Activated CD4-positive, alpha-beta T cell treated with anti-CD3 and anti-CD28 coated beads for 24 hours (primary cell): ENCODE results near the gene APCDD1L.
"Not testable (repeated sequence)": the region's sequence is repeated elsewhere in the genome, so short reads cannot be mapped to it uniquely, and the experiment has no call there.

Experiments used
- DNase-seq, 2 donors: peaks; one replicate each; pipeline ENCODE4 v3.0.0-alpha.2; 2020; ENCODE audit warnings: low read depth in 2 of 2

Gene APCDD1L

GRCh38 chr20:58514321-58515232 is 622 bp downstream of the APCDD1L start:
- DNase-seq, result no peak

DNA sequence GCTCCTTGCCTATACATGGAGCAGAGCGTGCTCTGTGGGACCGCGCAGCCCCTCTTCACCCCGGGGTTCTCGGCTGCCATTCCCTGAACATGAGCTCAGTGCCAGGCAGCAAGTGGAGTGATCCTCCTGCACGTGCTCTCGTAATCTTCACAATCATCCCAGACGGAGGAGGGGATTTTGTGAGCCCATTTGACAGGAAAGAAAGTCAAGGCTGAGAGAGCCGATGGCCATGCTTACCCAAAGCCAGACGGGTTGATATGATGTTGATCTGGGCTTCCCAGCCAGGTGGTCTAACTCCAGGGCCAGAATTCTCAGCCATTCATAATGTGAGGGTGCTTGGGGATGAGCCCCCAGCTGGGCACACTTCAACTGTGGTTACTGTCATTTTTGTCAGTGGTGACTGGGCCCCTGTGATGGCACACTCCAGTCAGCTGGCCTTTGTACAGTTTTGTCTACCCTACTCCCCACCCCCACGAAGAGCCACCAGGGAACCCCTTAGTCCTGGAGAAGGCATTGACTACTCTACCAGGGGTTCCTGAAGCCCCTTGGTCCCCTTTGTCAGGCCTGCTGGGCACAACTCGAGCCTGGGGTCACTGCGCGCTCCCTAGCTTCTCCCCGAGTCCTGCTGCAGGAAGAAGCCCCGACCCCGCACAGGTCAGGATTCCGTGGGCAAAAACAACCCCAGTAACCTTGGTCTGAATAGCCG is 1.5 kb downstream of the APCDD1L start:
- no peak for DNase-seq

GRCh38 chr20:58512808-58513552 is 2.2 kb downstream of the APCDD1L start:
- no peak for DNase-seq

DNA sequence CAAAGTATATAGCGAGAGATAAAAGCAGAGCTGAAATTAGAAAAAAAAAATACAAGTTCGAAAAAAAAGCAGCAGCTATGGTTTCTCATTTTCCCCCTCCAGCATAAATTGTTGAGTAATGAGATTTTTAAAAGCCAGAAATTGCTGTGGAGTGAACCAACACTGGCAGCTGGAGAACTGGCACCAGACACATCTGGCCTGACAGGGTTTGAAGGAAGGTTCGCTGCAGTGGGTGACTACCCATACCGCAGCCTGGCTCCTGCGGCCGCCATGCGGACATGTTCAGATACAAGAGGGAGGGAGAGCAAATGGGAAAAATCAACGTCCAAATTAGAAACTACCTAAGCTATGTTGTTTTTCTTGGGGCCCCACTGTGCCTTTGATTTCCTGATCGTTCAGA is 3.3 kb downstream of the APCDD1L start:
- no peak for DNase-seq

- no peak for DNase-seq
Observed at GRCh38 chr20:58511364-58511763, 3.8 kb downstream of the APCDD1L start.

DNA sequence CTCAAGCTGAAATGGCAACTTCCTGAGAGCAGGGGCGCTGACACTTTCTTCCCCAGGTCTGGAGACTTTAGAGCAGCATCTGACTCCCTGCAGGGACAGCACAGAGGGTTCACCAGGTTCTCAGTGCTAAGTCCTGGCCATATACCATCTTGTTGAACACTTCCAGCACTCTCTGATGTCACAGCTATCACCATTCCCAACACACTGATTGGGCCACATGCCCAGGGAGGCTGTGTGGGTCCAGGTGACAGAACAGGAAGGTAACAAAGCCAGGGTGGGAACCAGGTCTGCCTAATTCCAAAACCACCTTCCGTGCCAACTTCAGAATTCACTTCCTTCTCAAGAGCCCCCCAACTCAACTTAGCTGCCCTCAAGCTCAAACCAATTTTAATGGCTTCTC is 4.3 kb downstream of the APCDD1L start:
- no peak for DNase-seq

DNA sequence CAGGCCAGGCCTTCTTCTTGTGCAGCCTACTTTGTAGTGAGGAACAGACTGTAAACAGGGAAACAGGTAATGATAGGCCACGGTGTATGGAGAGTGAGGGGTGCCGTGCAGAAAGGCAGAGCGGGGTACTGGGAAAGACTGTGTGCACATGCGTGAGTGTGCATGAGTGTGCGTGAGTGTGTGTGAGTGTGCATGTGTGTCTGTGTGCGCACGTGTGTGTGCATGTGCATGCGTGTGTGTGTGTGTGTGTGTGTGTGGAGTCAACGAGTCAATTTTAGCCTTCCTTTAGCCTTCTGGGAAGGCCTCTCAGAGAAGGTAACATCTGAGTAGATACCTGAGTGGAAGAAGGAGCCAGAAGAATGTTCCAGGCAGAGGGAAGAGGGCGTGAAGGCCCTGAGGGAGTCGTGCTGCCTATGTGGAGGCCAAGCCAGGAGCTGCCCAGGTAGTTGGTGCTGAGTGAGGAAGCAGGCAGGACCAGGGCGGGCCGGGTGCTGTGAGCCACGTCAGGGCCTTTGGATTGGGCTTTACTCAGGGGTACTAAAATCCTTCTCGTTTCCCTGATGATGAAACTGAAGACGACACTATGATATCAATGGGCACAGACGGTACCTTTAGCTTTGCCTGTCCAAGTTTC is 6.3 kb downstream of the APCDD1L start:
- no peak for DNase-seq

- not testable (repeated sequence) for DNase-seq
Observed at GRCh38 chr20:58506999-58507398, 8.2 kb downstream of the APCDD1L start.

DNA sequence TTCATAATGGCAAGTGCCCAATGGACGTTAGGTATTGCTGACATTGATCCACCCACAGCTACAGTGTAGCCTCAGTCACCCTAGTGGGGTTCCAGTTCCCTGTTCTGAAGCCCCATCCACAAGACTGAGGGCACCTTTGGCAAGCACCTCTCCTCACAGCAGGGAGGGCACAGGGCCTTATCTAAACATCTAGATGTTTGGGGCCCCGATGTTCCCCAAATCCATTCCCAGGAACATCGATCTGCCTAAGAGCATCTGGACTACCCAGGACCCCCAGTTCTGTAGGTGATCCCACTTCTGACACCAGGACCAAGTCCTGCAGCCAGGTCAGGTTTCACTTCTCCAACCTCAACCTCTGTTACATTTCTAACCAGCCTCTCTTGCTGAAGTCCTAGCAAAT is 10.6 kb downstream of the APCDD1L start:
- DNase-seq, result no peak

DNA sequence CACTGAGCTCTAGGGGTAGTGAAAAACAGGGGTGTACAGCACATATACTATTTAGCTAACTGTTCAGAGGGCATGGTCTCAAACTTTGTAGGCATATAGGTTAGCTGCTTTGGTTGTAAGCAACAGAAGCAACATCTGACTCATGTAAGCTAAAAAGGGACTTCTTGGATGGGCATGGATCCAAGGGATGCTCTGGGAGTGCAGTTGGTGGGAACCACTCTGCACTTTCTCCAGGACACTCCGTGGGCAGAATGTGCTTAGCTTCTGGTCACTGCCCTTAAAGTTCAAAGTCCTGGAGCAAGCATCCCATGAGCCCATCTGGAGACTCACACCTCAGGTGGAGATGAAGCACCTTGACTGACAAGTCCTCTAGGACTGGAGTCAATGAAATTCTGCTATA is 11.5 kb downstream of the APCDD1L start:
- no peak for DNase-seq

DNA sequence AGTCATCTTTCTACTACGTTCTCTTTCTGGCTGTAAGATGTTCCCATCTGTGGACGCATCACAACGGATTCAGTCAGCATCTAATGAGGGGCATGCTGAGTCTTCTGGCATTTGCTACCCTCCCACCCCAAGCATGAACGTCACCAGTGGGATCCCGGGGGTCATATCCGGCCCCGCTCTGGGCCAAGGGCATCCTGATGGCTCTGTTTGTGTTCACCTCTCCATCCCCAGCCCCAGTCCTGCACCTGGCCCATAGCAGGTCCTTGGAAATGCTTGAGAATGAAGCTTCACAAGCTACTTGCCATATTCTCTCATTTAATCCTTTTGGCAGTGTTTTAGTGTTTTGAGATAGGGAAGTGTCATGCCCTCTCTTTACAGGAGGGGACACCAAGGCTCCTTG is 14.9 kb downstream of the APCDD1L start:
- DNase-seq, result no peak

DNA sequence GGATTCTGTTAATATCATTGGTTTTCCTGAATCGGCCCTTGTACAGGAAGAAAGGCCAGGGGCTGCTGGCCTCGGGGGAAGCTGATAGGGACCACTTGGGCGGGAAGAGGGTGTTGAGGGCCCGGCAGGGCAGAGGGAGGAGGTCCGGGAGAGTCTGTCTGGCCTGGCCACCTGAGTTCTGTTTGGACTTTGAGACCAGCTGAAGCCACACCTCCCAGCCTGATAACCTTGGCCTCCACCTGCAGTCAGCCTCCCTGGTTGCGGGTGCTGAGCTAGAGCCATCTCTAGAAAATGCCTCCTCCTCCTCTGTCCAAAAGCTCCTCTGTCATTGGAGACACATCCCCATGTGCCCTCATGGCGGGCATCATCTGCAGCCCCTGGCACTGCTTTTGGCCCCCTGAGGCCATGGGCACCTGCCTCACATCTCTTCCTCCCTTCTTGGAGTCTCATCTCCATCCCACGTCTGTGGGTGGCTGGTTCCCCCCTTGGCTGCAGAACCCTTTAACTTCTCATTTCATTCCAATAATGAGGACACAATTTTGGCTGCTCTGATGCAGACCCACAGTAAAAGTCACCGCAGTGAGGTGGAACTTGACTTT is 16.6 kb downstream of the APCDD1L start:
- DNase-seq, result no peak

DNA sequence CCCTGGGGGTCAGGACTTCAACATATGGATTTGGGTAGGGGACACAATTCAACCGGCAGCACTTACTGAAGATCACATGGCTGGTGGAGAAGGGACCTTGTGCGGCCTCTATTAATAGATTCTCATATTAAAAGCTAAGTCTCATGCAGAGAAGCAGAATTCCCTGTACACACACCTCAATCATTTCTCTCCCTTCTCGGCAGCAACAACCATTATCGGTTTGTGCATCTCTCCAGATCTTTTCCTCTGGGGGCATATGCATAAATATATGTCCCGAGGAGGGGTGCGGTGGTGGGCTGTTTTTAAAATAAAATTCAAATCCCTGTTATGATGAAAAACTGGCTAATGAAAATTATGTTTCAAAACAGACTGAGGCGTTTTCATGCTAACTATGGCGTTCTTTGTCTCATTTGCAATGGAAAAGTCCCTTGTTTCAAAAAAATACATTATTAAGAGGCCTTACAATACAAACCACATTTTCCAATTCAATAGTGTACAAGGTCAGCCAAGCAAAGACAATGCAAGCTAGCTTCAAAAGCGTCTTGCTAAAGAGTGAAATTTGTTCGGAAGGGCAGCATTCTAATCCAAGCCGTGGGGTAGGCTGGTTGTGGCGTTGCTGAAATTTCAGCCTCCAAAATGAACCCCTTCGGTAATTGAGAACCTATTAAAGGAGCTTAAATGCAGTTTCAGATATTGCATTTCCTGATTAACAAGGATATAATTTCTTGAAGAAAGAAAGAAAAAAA is 17.3 kb downstream of the APCDD1L start:
- DNase-seq, result no peak

- no peak for DNase-seq
Observed at GRCh38 chr20:58497076-58497641, 18.0 kb downstream of the APCDD1L start.

DNA sequence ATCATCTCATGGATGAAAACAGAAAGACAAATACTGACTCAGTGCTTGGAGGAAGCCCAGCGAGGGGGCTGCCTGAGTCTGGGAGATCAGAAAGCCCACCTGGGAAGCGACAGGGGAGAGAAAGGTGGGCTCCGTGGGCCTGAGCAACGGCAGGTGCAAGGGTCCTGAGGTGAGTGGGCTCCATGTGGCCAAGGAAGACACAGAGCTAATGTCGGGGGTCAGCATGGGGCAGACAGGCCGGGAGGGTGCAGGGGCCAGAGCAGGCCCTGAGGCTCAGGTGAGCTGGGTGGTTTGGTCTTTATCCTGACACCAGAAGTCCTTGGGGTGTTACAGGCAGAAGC is 18.8 kb downstream of the APCDD1L start:
- no peak for DNase-seq

- no peak for DNase-seq
Observed at GRCh38 chr20:58495623-58496428, 19.4 kb downstream of the APCDD1L start.

DNA sequence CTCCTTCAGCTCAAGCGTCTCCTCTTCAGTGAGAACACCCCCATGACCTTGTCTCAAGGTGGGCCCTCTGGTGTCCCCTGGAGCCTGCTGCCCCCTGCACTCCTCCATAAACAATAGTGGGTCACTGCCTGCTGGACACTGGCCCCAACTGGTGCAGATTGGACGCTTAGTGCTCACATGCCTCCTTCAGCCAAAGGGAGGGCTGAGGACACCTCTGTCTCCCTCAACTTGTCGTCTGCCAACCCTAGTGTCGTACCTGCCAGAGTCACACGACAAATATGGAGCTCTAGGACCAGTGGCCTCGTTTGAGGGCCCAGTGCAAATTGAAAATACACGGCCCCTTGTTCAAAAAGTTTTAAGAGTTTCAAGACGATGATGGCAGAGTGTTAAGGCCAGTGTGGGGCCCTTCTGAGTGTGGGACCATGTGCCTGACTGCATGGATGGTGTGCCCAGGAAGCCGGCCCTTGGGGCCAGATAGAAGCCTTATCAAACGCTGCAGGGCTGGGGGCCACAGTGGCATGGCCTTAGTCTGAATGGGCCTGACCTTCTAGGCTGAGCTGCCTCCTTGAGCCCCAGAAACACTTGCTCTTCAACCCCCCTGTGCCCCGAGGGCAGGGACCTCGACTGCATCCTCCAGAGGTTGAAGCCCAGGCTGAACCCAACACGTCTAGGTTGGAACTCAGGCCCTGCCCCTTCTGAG is 20.1 kb downstream of the APCDD1L start:
- DNase-seq, result no peak

- no peak for DNase-seq
Observed at GRCh38 chr20:58492795-58493524, 22.2 kb downstream of the APCDD1L start.
